PC-9 (cell line): ENCODE measurements around the gene EED. TPM values are rescaled to one million over a fixed set of nuclear protein-coding genes. Genes with fewer than 3 reads are reported as not detected.

Source experiments
- BruUV-seq: library from RNA; stranded (reverse); fragments of 400-500 nt; replicated peaks from 2 replicates; lab custom pipeline; 2021; lab: Mats Ljungman, UMichigan
- CTCF ChIA-PET: fragments of 300-600 bp; sonication (Branson Sonifier 250); formaldehyde crosslinking; loops from one replicate; lab custom pipeline; 2022; ENCODE audit warnings: antibody characterized with exemption; lab: Charles Lee
- POLR2A ChIA-PET: fragments of 300-600 bp; sonication (Branson Sonifier 250); formaldehyde crosslinking; loops from one replicate; lab custom pipeline; 2022; ENCODE audit warnings: antibody characterized with exemption; ENCODE audit not compliant: unreplicated experiment; lab: Charles Lee
- DNase-seq, 2 experiments: peaks; one replicate each; pipeline versions ENCODE4 v3.0.0 to v3.0.0-alpha.2; 2015 to 2022; ENCODE audit warnings: mixed read lengths in 1 of 2
- H2AFZ ChIP-seq: fragments of 200-600 bp; sonication (generic); 2 replicates; pipeline ENCODE4 v1.8.1; 2017; ENCODE audit warnings: antibody characterized with exemption
- H3F3A ChIP-seq: fragments of 200-600 bp; sonication (generic); 2 replicates; pipeline ENCODE4 v1.8.1; 2017; ENCODE audit warnings: antibody characterized with exemption, mild to moderate bottlenecking, low read depth; ENCODE audit not compliant: insufficient read depth
- H3K27ac ChIP-seq: fragments of 200-600 bp; sonication (generic); 2 replicates; pipeline ENCODE4 v1.6.1; 2016; ENCODE audit warnings: mixed run types
- H3K27me3 ChIP-seq: fragments of 200-600 bp; sonication (generic); 2 replicates; pipeline ENCODE4 v1.6.1; 2016; ENCODE audit warnings: low read depth, mixed run types; ENCODE audit not compliant: insufficient read depth
- H3K36me3 ChIP-seq: fragments of 200-600 bp; sonication (generic); 2 replicates; pipeline ENCODE4 v1.6.1; 2016; ENCODE audit warnings: low read depth, mixed run types
- H3K4me1 ChIP-seq: fragments of 200-600 bp; sonication (generic); replicated peaks from 2 replicates; pipeline ENCODE4 v1.6.1; 2016; ENCODE audit warnings: mixed run types; ENCODE audit not compliant: insufficient read depth
- H3K4me2 ChIP-seq: fragments of 200-600 bp; sonication (generic); 2 replicates; pipeline ENCODE4 v1.6.1; 2017; ENCODE audit warnings: mixed run types
- H3K4me3 ChIP-seq: fragments of 200-600 bp; sonication (generic); 2 replicates; pipeline ENCODE4 v1.6.1; 2016; ENCODE audit warnings: mixed run types
- H3K79me2 ChIP-seq: fragments of 200-600 bp; sonication (generic); 2 replicates; pipeline ENCODE4 v1.6.1; 2017; ENCODE audit warnings: low read depth, mixed run types
- H3K9me2 ChIP-seq: fragments of 200-600 bp; sonication (generic); 2 replicates; pipeline ENCODE4 v1.8.1; 2017; ENCODE audit warnings: mild to moderate bottlenecking; ENCODE audit not compliant: insufficient read depth
- H3K9me3 ChIP-seq: fragments of 200-600 bp; sonication (generic); 2 replicates; pipeline ENCODE4 v1.8.1; 2016; ENCODE audit warnings: low read depth; ENCODE audit not compliant: insufficient read depth
- H4K20me1 ChIP-seq: fragments of 200-600 bp; sonication (generic); 2 replicates; pipeline ENCODE4 v1.8.1; 2017; ENCODE audit not compliant: insufficient read depth
- CTCF ChIP-seq: fragments of 200-600 bp; sonication (generic); conservative IDR thresholded peaks from 2 replicates; pipeline ENCODE4 v1.6.1; 2017; ENCODE audit warnings: mixed run types, antibody characterized with exemption, mild to moderate bottlenecking, moderate library complexity
- EZH2 ChIP-seq: fragments of 200-600 bp; sonication (generic); IDR thresholded peaks from 2 replicates; pipeline ENCODE4 v1.8.0; 2017; ENCODE audit warnings: antibody characterized with exemption, low read depth
- intact Hi-C: fragments of 100-400 bp; cut with micrococcal nuclease; formaldehyde crosslinking; loops from one replicate; pipeline ENCODE4 v1.10.0; 2022; ENCODE audit not compliant: unreplicated experiment
- total RNA-seq: library from RNA; stranded (reverse); gene quantifications from 2 replicates; pipeline ENCODE4 v1.2.3, GENCODE V29; 2021

EED gene
- total RNA-seq, 1 experiment from 2014 or later: 37.4 TPM

GRCh38 chr11:86249307-86250098 lies 5.0 kb downstream of the EED start:
- Histone ChIP-seq H3F3A (peaks cover 18% of the 10 kb centered on the region; the same call in 1 of the 2 replicates), H3K36me3 (peaks cover 26% of the 10 kb centered on the region), H4K20me1 (peaks cover 65% of the 10 kb centered on the region), H3K9me3 (no peaks in the 10 kb centered on the region), H3K4me3 (no peak overlapping the region), H3K27ac (peak overlapping the region; percentile 9; the same call in 1 of the 2 replicates), H2AFZ (no peak overlapping the region), H3K79me2 (peaks cover 95% of the 10 kb centered on the region), H3K27me3 (no peaks in the 10 kb centered on the region), H3K4me2 (peak overlapping the region; percentile 80), H3K9me2 (no peaks in the 10 kb centered on the region), H3K4me1 (peaks cover 44% of the 10 kb centered on the region)
- intact Hi-C loops: loop anchor here (10.0 kb wide), 1 partner anchor 585 kb away; the partner anchor contains the start of gene CREBZF
- ChIA-PET POLR2A (no interaction called here), CTCF (interaction anchor here (0.7 kb wide), 1 partner anchor 24 kb away, joined by 3 read pairs; no protein-coding TSS in a partner anchor)
- DNase-seq: no peak
- no TSS peak for BruUV-seq
- TF ChIP-seq CTCF (no peak), EZH2 (no peak)

- no peak for DNase-seq
- no peaks in the 10 kb centered on the region for H3K27me3 ChIP-seq
- no peaks in the 10 kb centered on the region for H3K9me3 ChIP-seq
- H3K9me2 ChIP-seq: no peaks in the 10 kb centered on the region
- 0 out of 2 replicates have a peak overlapping the region, but pooled peaks have one; percentile 14 for H3K27ac ChIP-seq
- intact Hi-C loops: no loop called here
- POLR2A ChIA-PET: no interaction called here
- no peak overlapping the region for H2AFZ ChIP-seq
- H3K4me2 ChIP-seq: no peak overlapping the region
- TF ChIP-seq EZH2 (no peak), CTCF (no peak)
- peaks cover 98% of the 10 kb centered on the region for H3K79me2 ChIP-seq
- peaks cover 42% of the 10 kb centered on the region for H3K4me1 ChIP-seq
- peaks cover 64% of the 10 kb centered on the region for H4K20me1 ChIP-seq
- H3F3A ChIP-seq: peaks cover 18% of the 10 kb centered on the region; the same call in 1 of the 2 replicates
- H3K36me3 ChIP-seq: peaks cover 32% of the 10 kb centered on the region
- H3K4me3 ChIP-seq: no peak overlapping the region
- no TSS peak for BruUV-seq
- CTCF ChIA-PET: no interaction called here
Measured at GRCh38 chr11:86251345-86251744, 6.8 kb downstream of the EED start.

- Histone ChIP-seq H3K36me3 (peaks cover 52% of the 10 kb centered on the region), H3K4me2 (no peak overlapping the region), H4K20me1 (peaks cover 35% of the 10 kb centered on the region), H2AFZ (no peak overlapping the region), H3K9me2 (no peaks in the 10 kb centered on the region), H3K4me1 (no peaks in the 10 kb centered on the region), H3K9me3 (no peaks in the 10 kb centered on the region), H3K27ac (no peak overlapping the region), H3K27me3 (no peaks in the 10 kb centered on the region), H3K4me3 (no peak overlapping the region), H3F3A (peaks cover 22% of the 10 kb centered on the region), H3K79me2 (peaks cover 78% of the 10 kb centered on the region)
- POLR2A ChIA-PET: no interaction called here
- CTCF ChIA-PET: no interaction called here
- intact Hi-C loops: no loop called here
- no peak for DNase-seq
- TF ChIP-seq CTCF (no peak), EZH2 (no peak)
- no TSS peak for BruUV-seq
Measured at GRCh38 chr11:86255896-86256295, 11.3 kb downstream of the EED start.
